Activated CD4-positive, alpha-beta T cell treated with anti-CD3 and anti-CD28 coated beads, Interleukin-2, amount 50 U/mL, for 1 hour (primary cell): ENCODE data around the gene RAB3IL1.
A peak's percentile ranks its signal among the peaks of the same experiment; 100 is the strongest.

ENCODE experiments used
- DNase-seq: peaks from one replicate; pipeline ENCODE4 v3.0.0-alpha.2; 2020

RAB3IL1 gene

DNA sequence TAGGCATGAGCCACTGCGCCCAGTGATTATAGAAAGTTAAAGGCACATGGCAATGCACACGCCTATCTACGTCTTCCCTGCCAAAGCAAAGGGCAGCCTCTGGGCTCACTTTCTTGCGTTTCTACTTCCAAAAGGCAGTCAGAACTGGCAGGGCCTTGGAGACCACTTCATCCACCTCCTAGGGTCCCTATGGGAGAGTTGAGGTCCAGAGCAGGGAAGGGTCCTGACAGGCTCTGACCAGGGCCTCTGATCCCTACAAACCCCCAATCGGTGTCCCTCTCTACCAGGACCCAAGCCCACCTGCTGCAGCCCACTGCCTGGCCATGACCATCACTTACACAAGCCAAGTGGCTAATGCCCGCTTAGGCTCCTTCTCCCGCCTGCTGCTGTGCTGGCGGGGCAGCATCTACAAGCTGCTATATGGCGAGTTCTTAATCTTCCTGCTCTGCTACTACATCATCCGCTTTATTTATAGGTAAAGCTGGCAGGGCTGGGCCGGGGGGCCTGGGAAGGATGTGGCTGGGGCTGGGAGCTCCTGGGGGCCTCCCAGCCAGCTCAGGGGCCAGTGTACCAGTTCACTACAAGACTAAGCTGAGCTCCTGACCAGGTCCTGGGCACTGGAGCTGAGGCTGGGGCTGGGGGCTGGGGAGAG lies 34.2 kb upstream of the RAB3IL1 start:
- no peak for DNase-seq

DNA sequence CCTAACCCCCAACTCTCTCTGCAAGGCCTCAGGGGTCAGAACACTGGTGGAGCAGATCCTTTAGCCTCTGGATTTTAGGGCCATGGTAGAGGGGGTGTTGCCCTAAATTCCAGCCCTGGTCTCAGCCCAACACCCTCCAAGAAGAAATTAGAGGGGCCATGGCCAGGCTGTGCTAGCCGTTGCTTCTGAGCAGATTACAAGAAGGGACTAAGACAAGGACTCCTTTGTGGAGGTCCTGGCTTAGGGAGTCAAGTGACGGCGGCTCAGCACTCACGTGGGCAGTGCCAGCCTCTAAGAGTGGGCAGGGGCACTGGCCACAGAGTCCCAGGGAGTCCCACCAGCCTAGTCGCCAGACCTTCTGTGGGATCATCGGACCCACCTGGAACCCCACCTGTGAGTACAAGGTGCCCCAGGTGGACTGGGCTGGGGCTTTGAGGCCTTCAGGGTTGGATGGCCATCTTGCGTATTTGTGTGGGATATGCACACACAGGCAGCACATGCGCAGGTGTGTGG lies 32.7 kb upstream of the RAB3IL1 start, which contains the start of gene BEST1:
BEST1 (plus strand) TSS at position 317 of the 513 bp plus-strand sequence. CDS start 1,456 bp downstream, outside the sequence.
- no peak for DNase-seq

GRCh38 chr11:61949169-61950034 lies 32.0 kb upstream of the RAB3IL1 start:
- no peak for DNase-seq

DNA sequence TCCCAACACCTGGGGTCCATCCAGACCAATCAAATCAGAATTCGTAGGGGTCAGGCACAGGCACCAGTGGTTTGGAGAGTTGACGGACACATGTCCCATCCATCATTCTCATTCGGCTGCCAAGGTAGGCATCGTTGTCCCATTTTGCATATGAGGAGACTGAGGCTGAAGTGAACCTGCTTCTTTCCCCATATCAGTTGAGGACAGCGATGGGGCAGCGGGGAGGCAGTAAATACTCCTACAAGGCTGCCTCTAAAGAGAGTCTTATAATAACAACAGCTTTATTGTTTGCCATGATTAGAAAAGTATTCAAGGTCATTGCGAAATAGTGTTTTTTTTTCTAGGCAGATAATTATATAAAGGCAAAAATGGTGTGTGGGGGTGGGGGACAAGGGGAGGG lies 31.1 kb upstream of the RAB3IL1 start:
- DNase-seq = no peak

- peak; percentile 64 for DNase-seq
Measured at GRCh38 chr11:61947486-61948210, 30.3 kb upstream of the RAB3IL1 start.

GRCh38 chr11:61946894-61947293 lies 29.5 kb upstream of the RAB3IL1 start:
- no peak for DNase-seq

GRCh38 chr11:61945191-61945590 lies 27.8 kb upstream of the RAB3IL1 start:
- no peak for DNase-seq

- DNase-seq = no peak
Measured at GRCh38 chr11:61940466-61940865, 23.1 kb upstream of the RAB3IL1 start.

- DNase-seq = no peak
Measured at GRCh38 chr11:61935861-61936260, 18.5 kb upstream of the RAB3IL1 start.

- DNase-seq = no peak
Measured at GRCh38 chr11:61930933-61931332, 13.6 kb upstream of the RAB3IL1 start.

- DNase-seq = no peak
Measured at GRCh38 chr11:61928606-61929005, 11.2 kb upstream of the RAB3IL1 start.

- DNase-seq = no peak
Measured at GRCh38 chr11:61927501-61927900, 10.1 kb upstream of the RAB3IL1 start.

DNA sequence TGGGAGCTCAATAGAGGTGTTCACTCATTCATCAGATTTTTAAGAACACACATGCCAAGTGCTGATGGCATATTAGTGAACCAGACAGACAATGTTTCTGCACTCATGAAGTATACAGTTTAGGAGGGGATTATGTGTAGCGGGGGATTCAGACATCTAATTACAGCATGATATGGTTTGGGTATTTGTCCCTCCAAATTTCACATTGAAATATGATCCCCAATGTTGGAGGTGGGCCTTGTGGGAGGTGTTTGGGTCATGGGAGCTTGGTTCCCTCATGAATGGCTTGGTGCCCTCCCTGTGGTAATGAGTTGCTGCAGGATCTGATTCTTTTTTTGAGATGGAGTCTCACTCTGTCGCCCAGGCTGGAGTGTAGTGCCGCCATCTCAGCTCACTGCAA lies 8.9 kb upstream of the RAB3IL1 start:
- no peak for DNase-seq

- DNase-seq = no peak
Measured at GRCh38 chr11:61925736-61926135, 8.4 kb upstream of the RAB3IL1 start.

GRCh38 chr11:61924064-61924455 lies 6.7 kb upstream of the RAB3IL1 start:
- DNase-seq = no peak

GRCh38 chr11:61923166-61924063 lies 6.0 kb upstream of the RAB3IL1 start:
- DNase-seq = no peak

GRCh38 chr11:61922539-61922938 lies 5.2 kb upstream of the RAB3IL1 start:
- DNase-seq = no peak

GRCh38 chr11:61921446-61921845 lies 4.1 kb upstream of the RAB3IL1 start:
- DNase-seq = no peak

DNA sequence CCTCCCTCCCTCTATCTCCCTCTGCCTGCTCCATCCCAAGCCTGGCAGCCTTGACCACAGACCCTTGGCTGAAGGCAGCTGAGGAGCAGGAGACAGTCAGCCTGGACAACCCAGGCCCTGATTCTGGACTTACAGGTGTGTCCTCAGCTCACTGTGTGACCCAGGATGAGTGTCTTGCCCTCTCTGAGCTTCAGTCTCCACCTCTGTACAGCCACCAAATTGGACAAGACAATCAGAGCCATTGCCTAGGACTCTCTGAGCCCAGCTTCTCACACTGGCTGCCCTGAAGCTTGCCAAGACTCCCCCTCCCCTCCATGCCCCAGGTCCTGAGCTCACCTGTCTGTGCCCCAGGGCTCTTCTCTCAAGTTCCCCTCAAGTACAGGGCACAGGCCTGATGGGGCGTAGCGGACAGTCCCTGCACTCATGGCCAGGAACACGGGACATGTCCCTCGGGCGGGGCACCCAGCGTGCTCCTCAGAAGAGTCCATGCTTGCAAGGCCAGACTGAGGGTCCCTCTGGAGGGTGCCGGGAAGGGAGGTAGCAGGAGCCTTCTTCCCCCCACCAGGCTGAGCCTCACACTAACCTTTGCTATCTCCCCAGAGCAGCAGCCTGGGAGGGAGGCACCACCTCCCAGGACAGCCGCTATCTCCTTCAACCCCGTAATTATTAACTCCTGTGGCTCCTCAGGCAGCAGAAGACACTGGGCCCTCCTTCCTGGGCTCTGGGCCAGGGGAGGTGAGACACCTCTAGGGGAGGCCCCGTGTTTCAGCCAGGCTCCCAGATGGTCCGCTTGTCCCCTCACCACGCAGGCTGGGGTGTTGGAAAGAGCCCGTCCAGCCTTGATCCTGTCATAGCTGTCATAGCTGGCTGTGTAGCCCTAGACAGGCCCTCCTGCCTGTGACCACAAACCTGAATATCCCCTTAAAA lies 2.6 kb upstream of the RAB3IL1 start:
- no peak for DNase-seq

- no peak for DNase-seq
Measured at GRCh38 chr11:61918938-61919704, 1.8 kb upstream of the RAB3IL1 start.
